Activated CD4-positive, alpha-beta T cell treated with anti-CD3 and anti-CD28 coated beads for 48 hours (primary cell): ENCODE data around the gene POLA1.

Source experiments
- DNase-seq: peaks from one replicate; pipeline ENCODE4 v3.0.0-alpha.2; 2020

Gene POLA1

DNA sequence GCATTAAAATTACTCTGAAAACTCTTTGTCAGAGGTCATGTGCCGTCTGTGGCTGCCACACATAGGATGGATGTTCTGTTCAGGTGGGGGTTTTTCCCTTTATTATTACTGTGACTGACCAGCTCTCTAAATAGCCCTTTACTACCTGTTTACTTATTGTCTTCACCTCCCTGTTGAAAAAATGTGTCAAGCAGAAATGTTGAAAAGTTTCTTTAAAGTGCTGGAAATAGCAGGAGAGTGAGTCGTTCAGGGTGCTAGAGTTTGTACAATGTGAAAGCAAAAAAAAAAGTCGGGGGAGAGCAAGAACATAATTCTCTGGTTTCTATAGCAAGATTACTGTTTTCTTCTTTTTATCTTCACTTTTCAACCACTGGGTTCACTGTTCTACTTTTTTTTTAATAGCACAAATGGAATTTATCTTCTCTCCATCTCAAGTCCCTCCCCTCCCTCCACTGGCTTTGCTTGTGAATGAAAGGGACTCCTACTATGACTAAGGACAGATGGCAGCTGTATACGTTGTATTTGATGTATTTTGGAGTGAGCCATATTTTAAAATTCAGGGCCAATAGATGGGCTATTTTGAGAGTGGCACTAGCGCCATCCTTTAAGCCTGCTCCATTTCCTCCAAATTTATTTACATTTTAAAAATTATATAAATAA is 288.7 kb downstream of the POLA1 start:
- no peak for DNase-seq

GRCh38 chrX:24983931-24984330 is 290.2 kb downstream of the POLA1 start:
- no peak for DNase-seq

GRCh38 chrX:24985120-24985519 is 291.4 kb downstream of the POLA1 start:
- DNase-seq, result no peak

GRCh38 chrX:24987731-24988130 is 294.0 kb downstream of the POLA1 start:
- DNase-seq, result no peak

GRCh38 chrX:24988314-24988713 is 294.6 kb downstream of the POLA1 start:
- DNase-seq, result no peak

DNA sequence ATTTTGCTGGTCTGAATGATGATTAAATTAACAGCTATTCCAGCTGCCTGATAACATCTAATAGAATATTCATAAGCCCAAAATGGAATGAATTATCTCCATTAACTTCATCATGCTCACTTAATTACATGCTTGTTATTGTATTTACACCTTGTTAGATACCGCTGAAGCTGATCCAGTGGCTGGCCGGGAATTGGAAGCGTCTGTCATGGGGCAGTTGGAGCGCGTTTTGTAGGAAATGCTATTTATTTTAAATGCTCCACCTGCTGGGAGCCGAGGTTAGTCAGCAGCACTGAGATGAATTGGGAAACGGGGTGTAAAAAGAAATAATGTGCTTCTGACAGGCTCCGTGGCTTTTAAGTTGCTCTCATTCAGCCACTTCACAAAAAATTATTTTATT is 296.8 kb downstream of the POLA1 start:
- no peak for DNase-seq

- DNase-seq, result no peak
Measured at GRCh38 chrX:24993879-24994278, 300.2 kb downstream of the POLA1 start.

- DNase-seq, result no peak
Measured at GRCh38 chrX:24996096-24996709, 302.5 kb downstream of the POLA1 start.

- DNase-seq, result no peak
Measured at GRCh38 chrX:24999511-24999910, 305.8 kb downstream of the POLA1 start.

DNA sequence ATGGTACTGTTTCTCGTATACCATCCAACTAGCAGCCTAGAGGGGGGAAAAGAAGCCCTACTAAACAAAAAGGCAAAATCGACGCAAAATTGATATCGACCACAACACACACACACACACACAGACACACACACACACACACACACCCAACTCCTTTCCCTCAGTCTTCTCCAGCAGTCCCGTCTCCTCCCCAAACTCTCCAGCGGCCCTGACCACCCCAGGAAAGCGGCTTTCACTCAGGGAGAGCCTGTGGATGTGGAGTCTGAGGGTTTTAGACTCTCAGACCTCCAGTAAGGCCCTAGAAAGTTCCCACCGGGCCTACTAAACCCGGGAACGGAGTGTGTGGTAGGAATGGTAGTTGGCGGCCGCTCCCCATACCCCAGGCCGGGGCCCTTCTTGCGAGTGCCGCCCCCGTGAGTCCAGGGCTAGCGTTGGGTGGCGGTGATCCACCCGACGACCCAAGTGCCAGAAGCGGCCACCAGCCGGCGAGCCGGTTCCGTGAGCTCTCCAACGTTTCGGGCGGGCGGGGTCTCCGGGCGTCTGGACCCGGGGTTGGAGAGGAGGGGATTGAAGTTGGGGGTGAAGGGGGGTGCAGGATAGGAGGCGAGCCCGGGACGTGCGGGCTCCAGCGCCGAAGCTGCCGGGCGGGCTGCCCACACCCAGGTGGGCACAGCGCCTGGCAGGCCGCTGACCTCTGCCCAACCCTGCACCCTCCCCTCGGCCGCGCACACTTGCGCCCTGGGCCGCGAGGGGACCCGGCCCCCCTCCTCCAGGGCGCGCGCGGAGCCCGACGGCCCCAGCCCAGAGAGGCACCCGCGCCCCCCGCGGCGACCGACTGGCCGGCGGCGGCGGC is 308.3 kb downstream of the POLA1 start:
- no peak for DNase-seq

DNA sequence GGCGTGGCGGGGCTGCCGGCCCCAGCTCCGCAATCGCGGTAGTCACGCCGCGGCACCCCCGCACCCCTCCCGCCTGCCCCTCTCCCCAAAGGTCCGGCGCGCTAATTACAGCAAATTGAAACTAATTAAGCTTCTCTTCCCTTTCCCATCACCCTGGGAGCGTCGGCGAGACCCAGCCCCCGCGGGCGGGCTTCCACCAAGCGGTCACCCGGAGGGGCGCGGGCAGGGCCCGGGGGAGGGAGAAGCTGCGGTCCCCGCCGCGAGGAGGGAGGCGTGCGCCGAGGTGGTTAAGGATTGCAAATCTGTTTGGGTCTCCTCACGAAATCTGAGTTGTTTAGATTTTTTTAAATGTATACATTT is 308.9 kb downstream of the POLA1 start:
- DNase-seq, result no peak

DNA sequence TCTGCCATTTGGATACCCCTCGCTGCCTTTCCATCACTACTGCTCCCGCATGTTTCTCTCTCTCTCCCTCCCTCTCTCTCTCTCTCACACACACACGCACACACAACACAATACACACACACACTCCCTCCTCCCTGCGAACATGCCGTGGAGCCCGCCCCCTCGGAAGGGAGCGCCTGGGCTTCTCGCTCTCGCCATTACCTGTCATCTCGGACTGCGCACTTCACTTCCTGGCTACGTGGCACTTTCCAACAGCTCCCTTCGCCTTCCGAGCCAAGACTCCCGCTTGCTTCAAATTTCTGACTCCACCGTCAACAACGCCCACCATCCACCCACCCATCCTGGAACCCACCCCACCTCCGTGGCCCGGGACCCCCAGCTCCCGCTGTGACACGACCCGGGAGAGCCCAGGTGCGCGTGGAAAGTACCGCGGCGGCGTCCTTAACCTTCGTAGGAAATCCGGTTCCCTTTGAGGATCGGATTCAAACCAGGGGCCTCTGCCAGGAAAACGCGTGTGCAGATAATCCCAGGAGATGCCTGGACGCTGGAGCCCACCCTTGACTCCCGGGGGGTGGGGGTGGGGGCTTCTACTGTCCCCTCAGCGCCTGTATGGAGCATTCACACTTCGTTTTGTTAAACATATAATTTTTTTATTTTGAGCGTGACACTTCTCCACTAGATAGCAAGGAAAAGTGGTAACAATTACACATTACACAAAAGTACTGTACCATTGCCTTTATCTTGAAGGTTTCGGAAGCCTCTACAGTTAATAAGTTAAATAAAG is 309.5 kb downstream of the POLA1 start:
- DNase-seq, result no peak

- no peak for DNase-seq
Measured at GRCh38 chrX:25004040-25004439, 310.3 kb downstream of the POLA1 start.

DNA sequence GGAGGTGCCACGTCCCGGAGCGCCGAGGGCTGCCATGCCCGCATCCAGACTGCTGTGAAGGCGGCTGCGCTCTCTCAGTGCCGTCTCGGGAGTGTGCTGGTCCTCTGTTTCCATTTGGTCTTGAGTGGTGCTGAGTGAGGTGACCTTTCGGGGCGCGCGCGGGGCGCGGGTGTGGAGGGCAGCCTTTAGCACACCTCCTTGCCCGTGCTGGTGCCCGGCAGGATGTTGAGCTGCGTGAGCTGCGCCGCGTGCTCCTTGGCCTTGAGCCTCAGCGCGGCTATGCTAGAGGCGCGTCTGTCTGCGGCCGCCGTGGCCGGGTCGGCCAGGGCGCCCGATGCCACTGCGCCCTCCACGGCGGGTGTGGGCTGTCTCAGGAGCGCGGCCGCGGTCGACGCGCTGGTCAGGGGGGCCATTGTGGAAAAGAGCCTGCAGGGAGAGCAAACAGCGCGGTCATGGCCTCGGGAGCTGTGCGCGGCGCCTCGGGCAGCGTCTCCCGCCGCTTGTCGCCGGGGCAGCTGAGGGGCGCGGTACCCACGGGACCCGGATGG is 310.8 kb downstream of the POLA1 start:
- no peak for DNase-seq

DNA sequence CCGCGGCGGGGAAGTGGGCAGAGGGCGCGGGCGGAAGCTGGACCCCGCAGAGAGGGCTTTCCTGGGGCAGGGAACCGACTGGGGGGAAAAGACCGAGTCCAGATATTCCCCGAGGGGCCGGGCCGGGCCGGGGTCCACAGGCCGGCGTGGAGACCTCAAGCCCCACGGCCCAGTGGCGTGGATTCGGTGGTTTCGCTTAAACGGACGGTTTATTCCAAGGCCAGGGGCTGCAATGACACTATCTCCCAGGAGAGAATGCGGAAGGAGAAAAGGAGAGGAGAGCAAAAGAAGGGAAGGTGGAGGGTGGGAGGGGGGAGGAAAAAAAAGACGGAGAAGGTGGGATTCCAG is 311.3 kb downstream of the POLA1 start:
- DNase-seq, result no peak

DNA sequence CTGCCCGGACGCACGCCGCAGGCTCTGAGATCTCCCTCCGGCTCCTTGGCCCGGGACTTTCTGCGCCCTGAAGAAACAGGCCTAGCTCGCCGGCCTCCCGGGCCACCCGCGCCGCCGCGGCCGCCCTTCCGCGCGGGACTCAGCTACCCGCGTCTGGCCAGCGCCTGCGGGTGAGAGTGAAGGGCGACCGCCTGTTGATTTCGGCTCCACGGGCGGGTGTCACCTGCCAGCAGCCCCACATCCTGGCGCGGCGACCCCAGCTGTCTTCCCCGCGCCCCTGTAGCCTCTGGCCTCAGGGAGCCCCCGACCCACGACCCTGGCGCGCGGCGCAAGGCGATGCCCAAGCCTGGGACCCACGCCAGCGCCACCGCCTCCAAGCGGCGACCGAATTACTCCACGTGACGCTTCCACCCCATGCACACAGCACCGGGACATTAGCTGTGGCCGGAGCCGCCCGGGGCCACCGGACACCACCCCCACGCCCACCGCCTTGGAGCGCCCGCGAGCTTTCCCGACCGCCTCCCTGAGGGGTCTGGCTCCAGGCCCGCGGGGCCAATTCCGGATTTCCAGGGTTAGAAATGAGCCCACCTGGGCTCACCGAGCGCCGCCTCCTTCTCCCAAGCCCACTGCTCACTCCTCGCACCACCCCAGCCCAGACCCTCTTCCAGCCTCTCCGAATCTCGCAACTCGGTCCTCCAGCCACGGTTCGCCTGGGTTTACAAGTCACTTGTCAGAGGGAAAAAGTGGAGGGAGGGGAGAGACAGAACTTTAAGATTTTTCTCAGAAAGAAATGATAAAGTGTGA is 311.9 kb downstream of the POLA1 start:
- DNase-seq, result no peak

GRCh38 chrX:25006586-25007058 is 312.9 kb downstream of the POLA1 start:
- DNase-seq, result no peak

- no peak for DNase-seq
Measured at GRCh38 chrX:25007059-25008053, 313.6 kb downstream of the POLA1 start.

GRCh38 chrX:25009407-25009806 is 315.7 kb downstream of the POLA1 start:
- no peak for DNase-seq

DNA sequence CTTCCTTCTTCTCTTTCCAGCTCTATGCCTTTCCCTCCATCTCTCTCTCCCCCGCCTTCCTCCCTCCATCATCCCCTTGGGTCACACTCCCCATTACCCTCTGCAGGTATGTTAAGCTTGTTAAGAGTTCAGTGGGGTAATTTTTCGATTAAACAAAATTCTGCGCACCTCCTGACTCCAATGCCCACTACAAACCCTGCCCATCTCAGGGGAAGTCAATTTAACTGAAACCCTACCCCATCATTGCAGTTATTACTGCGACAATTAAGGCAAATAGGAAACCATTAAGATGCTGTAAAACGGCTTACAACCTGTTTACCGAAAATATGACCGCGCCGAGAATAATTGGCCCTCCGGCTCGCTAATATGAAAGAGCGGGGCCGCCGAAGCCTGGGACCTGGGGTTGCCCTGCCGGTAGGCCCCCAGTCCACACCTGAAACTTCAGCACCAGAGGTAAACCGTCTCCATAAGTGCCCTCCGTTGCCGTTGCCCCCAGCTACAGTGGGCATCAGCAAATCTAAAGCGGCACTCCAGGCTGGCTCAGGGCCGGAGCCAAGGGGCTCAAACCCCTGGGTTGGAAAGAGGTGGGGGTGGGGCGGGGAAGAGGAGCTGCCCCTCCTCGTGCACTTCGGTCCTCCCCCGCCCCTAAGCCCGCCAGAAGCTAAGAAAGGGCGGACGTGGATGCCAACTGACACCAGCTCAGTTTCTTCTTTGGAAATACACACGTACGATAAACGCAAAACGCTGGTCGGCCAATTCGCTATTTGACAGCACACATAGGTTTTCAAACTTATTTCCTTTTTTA is 317.3 kb downstream of the POLA1 start:
- DNase-seq, result no peak
